GM21423 (cell line): ENCODE results near the gene KRTAP2-1.
"Not testable (repeated sequence)": the region's sequence is repeated elsewhere in the genome, so short reads cannot be mapped to it uniquely, and the experiment has no call there.

Experiments used
- ATAC-seq: cut with Tn5 transposase; IDR thresholded peaks from one replicate; pipeline ENCODE4 v1.9.1; 2021; ENCODE audit warnings: mild to moderate bottlenecking, moderate library complexity; ENCODE audit not compliant: unreplicated experiment

Gene KRTAP2-1

GRCh38 chr17:41046735-41047465, at the start of gene KRTAP2-1:
Gene KRTAP2-1, minus strand, starts transcription at chr17:41047316. Its CDS starts 49 bp downstream, at chr17:41047267.
- ATAC-seq: not testable (repeated sequence)

- no peak for ATAC-seq
These were observed 48.9 kb upstream of the KRTAP2-1 start for GRCh38 chr17:41096055-41096454.

- ATAC-seq: not testable (repeated sequence)
These were observed 41.7 kb upstream of the KRTAP2-1 start for GRCh38 chr17:41088760-41089352.

GRCh38 chr17:41084100-41084856, 37.2 kb upstream of the KRTAP2-1 start, which contains the start of gene KRTAP4-7:
Gene KRTAP4-7, plus strand, starts transcription at chr17:41084150. Its CDS starts 57 bp downstream, at chr17:41084207.
- ATAC-seq: not testable (repeated sequence)

- ATAC-seq: not testable (repeated sequence)
These were observed 36.3 kb upstream of the KRTAP2-1 start for GRCh38 chr17:41083427-41083826.

GRCh38 chr17:41082626-41083025, 35.5 kb upstream of the KRTAP2-1 start:
- no peak for ATAC-seq

- no peak for ATAC-seq
These were observed 29.7 kb upstream of the KRTAP2-1 start for GRCh38 chr17:41076788-41077187.

- ATAC-seq: no peak
These were observed 26.6 kb upstream of the KRTAP2-1 start for GRCh38 chr17:41073676-41074075.

GRCh38 chr17:41071606-41072360, 24.7 kb upstream of the KRTAP2-1 start:
- no peak for ATAC-seq

GRCh38 chr17:41069031-41069430, 21.9 kb upstream of the KRTAP2-1 start:
- ATAC-seq: no peak

- no peak for ATAC-seq
These were observed 20.2 kb upstream of the KRTAP2-1 start for GRCh38 chr17:41067281-41067680.

- ATAC-seq: no peak
These were observed 18.9 kb upstream of the KRTAP2-1 start, which contains the start of gene KRTAP2-4 for GRCh38 chr17:41065829-41066624. Gene KRTAP2-4, minus strand, starts transcription at chr17:41065879. Its CDS starts 34 bp downstream, at chr17:41065845.

- not testable (repeated sequence) for ATAC-seq
These were observed 18.0 kb upstream of the KRTAP2-1 start for GRCh38 chr17:41065016-41065689.

- ATAC-seq: no peak
These were observed 17.2 kb upstream of the KRTAP2-1 start for GRCh38 chr17:41064301-41064700.

GRCh38 chr17:41063449-41063848, 16.3 kb upstream of the KRTAP2-1 start:
- ATAC-seq: no peak

- no peak for ATAC-seq
These were observed 14.8 kb upstream of the KRTAP2-1 start for GRCh38 chr17:41061964-41062363.

- ATAC-seq: no peak
These were observed 13.0 kb upstream of the KRTAP2-1 start, which contains the start of gene KRTAP2-3 for GRCh38 chr17:41060052-41060604. Gene KRTAP2-3, minus strand, starts transcription at chr17:41060114. Its CDS starts 64 bp downstream, at chr17:41060050.

GRCh38 chr17:41059276-41060051, 12.3 kb upstream of the KRTAP2-1 start:
- ATAC-seq: not testable (repeated sequence)
